HTR-8/SVneo (cell line): Measurements from ENCODE around the gene SPDYE2.
"Not testable (repeated sequence)": the region's sequence is repeated elsewhere in the genome, so short reads cannot be mapped to it uniquely, and the experiment has no call there.

Experiments used
- DNase-seq: peaks from one replicate; pipeline ENCODE4 v3.0.0; 2011; ENCODE audit warnings: low spot score, mixed read lengths; ENCODE audit not compliant: insufficient read length
- FAIRE-seq: peaks from 2 replicates; lab custom pipeline; 2011; peaks lifted over from hg19 to GRCh38; lab: Jason Lieb, UNC

The SPDYE2 gene

GRCh38 chr7:102535062-102535615, 15.9 kb upstream of the SPDYE2 start:
- not testable (repeated sequence) for FAIRE-seq, DNase-seq

- not testable (repeated sequence) for DNase-seq, FAIRE-seq
Measured at GRCh38 chr7:102540604-102541003, 10.4 kb upstream of the SPDYE2 start.

- not testable (repeated sequence) for FAIRE-seq, DNase-seq
Measured at GRCh38 chr7:102542083-102542482, 8.9 kb upstream of the SPDYE2 start.

- not testable (repeated sequence) for DNase-seq, FAIRE-seq
Measured at GRCh38 chr7:102542771-102543170, 8.3 kb upstream of the SPDYE2 start.

- FAIRE-seq, DNase-seq: not testable (repeated sequence)
Measured at GRCh38 chr7:102543596-102543995, 7.4 kb upstream of the SPDYE2 start, which contains the start of gene UPK3BL2. UPK3BL2 (minus strand) TSS chr7:102543696; CDS start chr7:102543636, 60 bp downstream.

- not testable (repeated sequence) for DNase-seq, FAIRE-seq
Measured at GRCh38 chr7:102544372-102544771, 6.7 kb upstream of the SPDYE2 start.

GRCh38 chr7:102545288-102545687, 5.7 kb upstream of the SPDYE2 start:
- not testable (repeated sequence) for FAIRE-seq, DNase-seq

GRCh38 chr7:102546353-102546752, 4.7 kb upstream of the SPDYE2 start:
- DNase-seq, result not testable (repeated sequence)

GRCh38 chr7:102568620-102569019, 17.6 kb downstream of the SPDYE2 start:
- DNase-seq, FAIRE-seq: not testable (repeated sequence)

More at GRCh38 chr7:102546353-102546752, 4.7 kb upstream of the SPDYE2 start:
- not testable (repeated sequence) for FAIRE-seq

GRCh38 chr7:102572261-102573239, 21.5 kb downstream of the SPDYE2 start, which contains the start of gene POLR2J3:
POLR2J3 (minus strand) TSS chr7:102572583; CDS start chr7:102572521, 62 bp downstream.
- not testable (repeated sequence) for DNase-seq, FAIRE-seq

GRCh38 chr7:102574607-102575006, 23.6 kb downstream of the SPDYE2 start:
- not testable (repeated sequence) for DNase-seq, FAIRE-seq

GRCh38 chr7:102576363-102576762, 25.3 kb downstream of the SPDYE2 start:
- DNase-seq, FAIRE-seq: not testable (repeated sequence)

- not testable (repeated sequence) for FAIRE-seq, DNase-seq
Measured at GRCh38 chr7:102577315-102578240, 26.6 kb downstream of the SPDYE2 start.

- not testable (repeated sequence) for FAIRE-seq, DNase-seq
Measured at GRCh38 chr7:102578486-102578885, 27.5 kb downstream of the SPDYE2 start.

GRCh38 chr7:102581722-102582121, 30.7 kb downstream of the SPDYE2 start:
- not testable (repeated sequence) for FAIRE-seq, DNase-seq

- not testable (repeated sequence) for DNase-seq, FAIRE-seq
Measured at GRCh38 chr7:102583495-102583894, 32.5 kb downstream of the SPDYE2 start.

- not testable (repeated sequence) for FAIRE-seq, DNase-seq
Measured at GRCh38 chr7:102589857-102590256, 38.8 kb downstream of the SPDYE2 start.

GRCh38 chr7:102592477-102593019, 41.5 kb downstream of the SPDYE2 start:
- DNase-seq, FAIRE-seq: not testable (repeated sequence)
